Endothelial cell (in vitro differentiated cells): Measurements from ENCODE around the gene MOB3B. TPM values are rescaled to one million over a fixed set of nuclear protein-coding genes. Genes with fewer than 3 reads are reported as not detected.

ENCODE experiments used
- DNase-seq: peaks from one replicate; pipeline ENCODE4 v3.0.0; 2021; ENCODE audit warnings: low spot score
- H3K27ac Mint-ChIP-seq: one replicate; pipeline ENCODE4 v1.8.0; 2021; ENCODE audit warnings: mixed read lengths, inconsistent platforms; ENCODE audit not compliant: unreplicated experiment
- H3K27me3 Mint-ChIP-seq: one replicate; pipeline ENCODE4 v1.8.0; 2021; ENCODE audit warnings: mild to moderate bottlenecking, moderate library complexity, mixed read lengths, inconsistent platforms; ENCODE audit not compliant: unreplicated experiment
- H3K36me3 Mint-ChIP-seq: one replicate; pipeline ENCODE4 v1.8.0; 2021; ENCODE audit warnings: mild to moderate bottlenecking, low read depth, mixed read lengths, inconsistent platforms; ENCODE audit not compliant: unreplicated experiment
- H3K4me1 Mint-ChIP-seq: one replicate; pipeline ENCODE4 v1.8.0; 2021; ENCODE audit warnings: mild to moderate bottlenecking, mixed read lengths, inconsistent platforms; ENCODE audit not compliant: unreplicated experiment
- H3K4me3 Mint-ChIP-seq: one replicate; pipeline ENCODE4 v1.8.0; 2021; ENCODE audit warnings: mild to moderate bottlenecking, mixed read lengths, inconsistent platforms; ENCODE audit not compliant: unreplicated experiment
- H3K9me3 Mint-ChIP-seq: one replicate; pipeline ENCODE4 v1.8.0; 2021; ENCODE audit warnings: mixed read lengths, inconsistent platforms; ENCODE audit not compliant: unreplicated experiment
- CTCF ChIP-seq: fragments of 200-600 bp; sonication (generic); IDR thresholded peaks from one replicate; pipeline ENCODE4 v1.5.0; 2021; ENCODE audit warnings: antibody characterized with exemption; ENCODE audit not compliant: unreplicated experiment
- total RNA-seq: library from RNA; stranded (reverse); fragmentation: NEBNext Ultra II Directional; extraction: Animal tissue kit (Norgen Biotek cat#: 25700); gene quantifications from one replicate; pipeline ENCODE4 v1.2.1, GENCODE V29; 2021; ENCODE audit not compliant: unreplicated experiment

The MOB3B gene
- total RNA-seq, 1 donor from 2014 or later, result 6.4 TPM

- Mint-ChIP-seq H3K4me1 (peaks cover 21% of the 10 kb centered on the region), H3K27me3 (peaks cover 7% of the 10 kb centered on the region), H3K9me3 (no peaks in the 10 kb centered on the region), H3K36me3 (peaks cover 3% of the 10 kb centered on the region), H3K4me3 (no peak overlapping the region), H3K27ac (no peak overlapping the region)
- TF ChIP-seq CTCF, result no peak
- no peak for DNase-seq
Observed at GRCh38 chr9:27340961-27341511, 188.6 kb downstream of the MOB3B start.

GRCh38 chr9:27340285-27340674, 189.3 kb downstream of the MOB3B start:
- H3K36me3 Mint-ChIP-seq, result peaks cover 3% of the 10 kb centered on the region
- H3K4me3 Mint-ChIP-seq, result no peak overlapping the region

GRCh38 chr9:27339661-27340284, 189.8 kb downstream of the MOB3B start:
- TF ChIP-seq CTCF, result no peak
- peaks cover 8% of the 10 kb centered on the region for H3K27me3 Mint-ChIP-seq
- DNase-seq, result no peak
- H3K9me3 Mint-ChIP-seq, result no peaks in the 10 kb centered on the region
- peaks cover 3% of the 10 kb centered on the region for H3K36me3 Mint-ChIP-seq
- peaks cover 23% of the 10 kb centered on the region for H3K4me1 Mint-ChIP-seq
- no peak overlapping the region for H3K27ac Mint-ChIP-seq
- H3K4me3 Mint-ChIP-seq, result no peak overlapping the region

More at GRCh38 chr9:27340285-27340674, 189.3 kb downstream of the MOB3B start:
- DNase-seq, result no peak
- Mint-ChIP-seq H3K27ac (no peak overlapping the region), H3K9me3 (no peaks in the 10 kb centered on the region), H3K4me1 (peaks cover 23% of the 10 kb centered on the region), H3K27me3 (peaks cover 8% of the 10 kb centered on the region)
- TF ChIP-seq CTCF, result no peak

- Mint-ChIP-seq H3K27me3 (peaks cover 8% of the 10 kb centered on the region), H3K9me3 (no peaks in the 10 kb centered on the region), H3K36me3 (peaks cover 3% of the 10 kb centered on the region), H3K4me3 (no peak overlapping the region), H3K4me1 (peaks cover 27% of the 10 kb centered on the region), H3K27ac (no peak overlapping the region)
- TF ChIP-seq CTCF, result no peak
- DNase-seq, result no peak
Observed at GRCh38 chr9:27338527-27338903, 191.1 kb downstream of the MOB3B start.

GRCh38 chr9:27337833-27338526, 191.6 kb downstream of the MOB3B start:
- H3K36me3 Mint-ChIP-seq, result peaks cover 3% of the 10 kb centered on the region
- no peaks in the 10 kb centered on the region for H3K9me3 Mint-ChIP-seq
- no peak for TF ChIP-seq CTCF
- DNase-seq, result no peak
- no peak overlapping the region for H3K27ac Mint-ChIP-seq
- H3K27me3 Mint-ChIP-seq, result peaks cover 8% of the 10 kb centered on the region
- H3K4me1 Mint-ChIP-seq, result peaks cover 30% of the 10 kb centered on the region
- no peak overlapping the region for H3K4me3 Mint-ChIP-seq
